Astrocyte (in vitro differentiated cells and primary cell): ENCODE results near the gene DYNLRB1. TPM values are rescaled to one million over a fixed set of nuclear protein-coding genes. Genes with fewer than 3 reads are reported as not detected.

ENCODE experiments used
- DNase-seq: peaks from one replicate; pipeline ENCODE4 v3.0.0-alpha.2; 2010; ENCODE audit warnings: low read depth
- FAIRE-seq: peaks from 2 replicates; lab custom pipeline; 2011; peaks lifted over from hg19 to GRCh38; lab: Jason Lieb, UNC
- H2AFZ ChIP-seq: 2 replicates; pipeline ENCODE4 v1.6.0; 2012; ENCODE audit warnings: low read depth, low read length, inconsistent platforms
- H3K27ac ChIP-seq: 2 replicates; pipeline ENCODE4 v1.5.1; 2011; ENCODE audit warnings: low read depth, low read length, inconsistent platforms
- H3K27me3 ChIP-seq: 2 replicates; pipeline ENCODE4 v1.6.0; 2011; ENCODE audit warnings: low read length, inconsistent platforms; ENCODE audit not compliant: insufficient read depth
- H3K36me3 ChIP-seq: 2 replicates; pipeline ENCODE4 v1.5.1; 2011; ENCODE audit warnings: low read length, inconsistent platforms; ENCODE audit not compliant: insufficient read depth
- H3K4me1 ChIP-seq: 2 replicates; pipeline ENCODE4 v1.5.1; 2011; ENCODE audit warnings: low read length, inconsistent platforms; ENCODE audit not compliant: insufficient read depth
- H3K4me2 ChIP-seq: 2 replicates; pipeline ENCODE4 v1.6.0; 2012; ENCODE audit warnings: low read length, inconsistent platforms
- H3K4me3 ChIP-seq: 2 replicates; pipeline ENCODE4 v1.5.1; 2011; ENCODE audit warnings: low read depth, mild to moderate bottlenecking, low read length, inconsistent platforms; ENCODE audit not compliant: insufficient read depth
- H3K79me2 ChIP-seq: 2 replicates; pipeline ENCODE4 v1.6.0; 2012; ENCODE audit warnings: mild to moderate bottlenecking, low read length, inconsistent platforms; ENCODE audit not compliant: insufficient read depth
- H3K9ac ChIP-seq: 2 replicates; pipeline ENCODE4 v1.6.0; 2012; ENCODE audit warnings: mild to moderate bottlenecking, low read length, inconsistent platforms
- H3K9me3 ChIP-seq: 2 replicates; pipeline ENCODE4 v1.5.1; 2012; ENCODE audit warnings: low read depth, mild to moderate bottlenecking, low read length, inconsistent platforms; ENCODE audit not compliant: insufficient read depth
- H4K20me1 ChIP-seq: 2 replicates; pipeline ENCODE4 v1.6.0; 2012; ENCODE audit warnings: low read length, inconsistent platforms; ENCODE audit not compliant: insufficient read depth
- H3K27ac Mint-ChIP-seq: one replicate; pipeline ENCODE4 v1.8.0; 2021; ENCODE audit warnings: mild to moderate bottlenecking, mixed read lengths; ENCODE audit not compliant: unreplicated experiment
- H3K27me3 Mint-ChIP-seq: one replicate; pipeline ENCODE4 v1.8.0; 2021; ENCODE audit warnings: low read depth, mixed read lengths; ENCODE audit not compliant: unreplicated experiment
- H3K36me3 Mint-ChIP-seq: one replicate; pipeline ENCODE4 v1.8.0; 2021; ENCODE audit warnings: low read depth, mixed read lengths; ENCODE audit not compliant: unreplicated experiment
- H3K4me1 Mint-ChIP-seq: one replicate; pipeline ENCODE4 v1.8.0; 2021; ENCODE audit warnings: low read depth, mixed read lengths; ENCODE audit not compliant: unreplicated experiment
- H3K4me3 Mint-ChIP-seq: one replicate; pipeline ENCODE4 v1.8.0; 2021; ENCODE audit warnings: mild to moderate bottlenecking, moderate library complexity, mixed read lengths; ENCODE audit not compliant: unreplicated experiment
- H3K9me3 Mint-ChIP-seq: one replicate; pipeline ENCODE4 v1.8.0; 2021; ENCODE audit warnings: mild to moderate bottlenecking, mixed read lengths; ENCODE audit not compliant: unreplicated experiment
- CTCF ChIP-seq: IDR thresholded peaks from 2 replicates; pipeline ENCODE4 v1.5.1; 2011; ENCODE audit warnings: low read depth, mild to moderate bottlenecking, inconsistent platforms, low read length, moderate library complexity; ENCODE audit not compliant: insufficient read depth
- EZH2 ChIP-seq: IDR thresholded peaks from 2 replicates; pipeline ENCODE4 v1.6.1; 2012; ENCODE audit warnings: mild to moderate bottlenecking, low read length, inconsistent platforms; ENCODE audit not compliant: insufficient read depth
- total RNA-seq: library from RNA; stranded (reverse); gene quantifications from 2 replicates; pipeline ENCODE4 v1.2.1, GENCODE V29; 2021

The DYNLRB1 gene
- total RNA-seq, 1 donor from 2014 or later: 118 TPM

- H3K4me3 ChIP-seq: no peak overlapping the region
- Mint-ChIP-seq H3K36me3 (peaks cover 12% of the 10 kb centered on the region), H3K27me3 (no peaks in the 10 kb centered on the region), H3K27ac (no peak overlapping the region), H3K4me3 (no peak overlapping the region), H3K4me1 (peaks cover 19% of the 10 kb centered on the region), H3K9me3 (no peaks in the 10 kb centered on the region)
- H3K4me2 ChIP-seq: no peak overlapping the region
- DNase-seq (no peak), FAIRE-seq (no peak)
- peaks cover 35% of the 10 kb centered on the region for H3K79me2 ChIP-seq
- no peak overlapping the region for H2AFZ ChIP-seq
- no peak for TF ChIP-seq CTCF
- H3K27me3 ChIP-seq: no peaks in the 10 kb centered on the region
- no peak overlapping the region for H3K9ac ChIP-seq
- peaks cover 64% of the 10 kb centered on the region for H3K36me3 ChIP-seq
- peaks cover 81% of the 10 kb centered on the region for H4K20me1 ChIP-seq
- peaks cover 19% of the 10 kb centered on the region for H3K4me1 ChIP-seq
- no peaks in the 10 kb centered on the region for H3K9me3 ChIP-seq
- no peak overlapping the region for H3K27ac ChIP-seq
Observed at GRCh38 chr20:34530342-34530741, 14.1 kb downstream of the DYNLRB1 start.

DNA sequence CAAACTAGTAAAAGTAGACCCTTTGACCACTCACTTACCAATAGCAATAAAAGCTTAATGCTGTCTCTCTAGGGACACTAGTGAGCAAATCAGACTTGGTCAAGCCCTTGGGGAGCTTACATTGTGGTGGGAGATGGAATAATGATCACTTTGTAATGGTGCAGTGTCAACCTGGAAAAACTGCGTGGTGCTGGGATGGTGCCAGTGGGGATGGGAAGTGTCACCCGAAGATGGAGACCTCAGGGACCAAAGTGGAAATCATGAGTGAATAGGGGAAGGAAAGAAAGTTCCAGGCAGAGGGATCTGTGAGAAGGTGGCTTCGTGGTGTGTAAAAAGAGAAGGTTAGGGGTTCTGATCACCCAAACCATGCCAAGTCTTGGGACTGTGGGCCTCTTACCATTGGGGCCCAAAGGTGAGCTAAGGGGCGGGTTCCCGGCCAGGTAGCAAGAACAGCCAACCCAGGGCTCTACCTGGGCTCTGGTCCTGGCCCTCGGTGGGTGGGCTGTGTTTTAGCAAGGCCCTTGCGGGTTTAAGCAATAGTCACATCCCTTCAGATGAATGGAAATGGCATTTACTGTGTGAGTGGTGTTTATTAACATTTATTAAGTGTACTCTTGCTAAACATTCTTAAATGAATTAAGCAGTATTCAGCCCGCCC lies 15.5 kb downstream of the DYNLRB1 start:
- Mint-ChIP-seq H3K27ac (no peak overlapping the region), H3K9me3 (no peaks in the 10 kb centered on the region), H3K4me1 (peaks cover 6% of the 10 kb centered on the region), H3K27me3 (no peaks in the 10 kb centered on the region), H3K4me3 (no peak overlapping the region), H3K36me3 (peaks cover 18% of the 10 kb centered on the region)
- no peak for TF ChIP-seq EZH2
- TF ChIP-seq CTCF: no peak
- Histone ChIP-seq H3K9me3 (no peaks in the 10 kb centered on the region), H3K4me2 (no peak overlapping the region), H3K27me3 (no peaks in the 10 kb centered on the region), H3K79me2 (peaks cover 32% of the 10 kb centered on the region), H3K4me1 (peaks cover 5% of the 10 kb centered on the region), H2AFZ (no peak overlapping the region), H3K4me3 (no peak overlapping the region), H3K36me3 (peaks cover 72% of the 10 kb centered on the region), H3K27ac (no peak overlapping the region), H3K9ac (no peak overlapping the region), H4K20me1 (peaks cover 78% of the 10 kb centered on the region)
- no peak for FAIRE-seq
- no peak for DNase-seq

DNA sequence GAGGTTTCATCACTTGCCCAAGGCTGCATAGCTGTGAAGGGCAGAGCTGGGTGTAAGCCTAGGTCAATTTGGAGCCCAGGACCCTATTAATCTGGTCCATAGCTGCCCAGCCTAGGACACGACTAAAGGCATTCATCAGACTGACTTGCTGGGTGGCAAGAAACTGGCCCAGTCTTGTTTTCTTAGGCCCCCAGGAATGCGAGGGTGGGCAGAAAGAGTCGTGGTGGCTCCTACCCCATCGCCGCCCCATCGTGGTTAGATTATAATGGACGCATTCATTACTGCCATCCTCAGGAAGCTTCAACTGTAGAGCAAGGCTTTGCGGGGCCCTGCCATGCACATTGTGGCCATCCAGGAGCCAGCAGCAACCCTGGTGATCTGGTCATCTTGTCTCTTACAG lies 16.1 kb downstream of the DYNLRB1 start:
- Histone ChIP-seq H3K4me1 (no peaks in the 10 kb centered on the region), H3K9me3 (no peaks in the 10 kb centered on the region), H3K9ac (no peak overlapping the region), H3K4me2 (no peak overlapping the region), H2AFZ (no peak overlapping the region), H3K27me3 (no peaks in the 10 kb centered on the region), H3K27ac (no peak overlapping the region), H3K36me3 (peaks cover 72% of the 10 kb centered on the region), H3K4me3 (no peak overlapping the region), H4K20me1 (peaks cover 78% of the 10 kb centered on the region), H3K79me2 (peaks cover 32% of the 10 kb centered on the region)
- TF ChIP-seq EZH2 (no peak), CTCF (no peak)
- Mint-ChIP-seq H3K4me1 (peaks cover 1% of the 10 kb centered on the region), H3K36me3 (peaks cover 18% of the 10 kb centered on the region), H3K27ac (no peak overlapping the region), H3K9me3 (no peaks in the 10 kb centered on the region), H3K27me3 (no peaks in the 10 kb centered on the region), H3K4me3 (no peak overlapping the region)
- DNase-seq (no peak), FAIRE-seq (no peak)
